Body of pancreas (tissue), 4 donors: ENCODE measurements around the gene RAPGEF4. TPM values are rescaled to one million over a fixed set of nuclear protein-coding genes. Genes with fewer than 3 reads are reported as not detected.
A peak's percentile ranks its signal among the peaks of the same experiment; 100 is the strongest.
"Not testable (repeated sequence)": the region's sequence is repeated elsewhere in the genome, so short reads cannot be mapped to it uniquely, and the experiment has no call there.

Experiments
- ATAC-seq: fragments of 150-250 bp; one replicate; pipeline ENCODE4 v1.9.1; 2016
- DNase-seq, 4 donors: peaks; one replicate each; pipeline ENCODE4 v3.0.0-alpha.2; 2019
- H3K27ac ChIP-seq, 4 donors: fragments of 200-600 bp; sonication (generic); 1 replicate in 3 of 4; 2 replicates in 1 of 4; pipeline versions ENCODE4 v1.5.1 to v1.6.1; 2016 to 2019; ENCODE audit warnings: mild to moderate bottlenecking in 1 of 4, mixed read lengths in 1 of 4, moderate library complexity in 1 of 4
- H3K27me3 ChIP-seq, 2 donors: fragments of 200-600 bp; sonication (generic); one replicate each; pipeline ENCODE4 v1.6.0; 2016; ENCODE audit warnings: mild to moderate bottlenecking in 1 of 2
- H3K36me3 ChIP-seq, 2 donors: fragments of 200-600 bp; sonication (generic); replicated peaks in 1 of 2; 2 replicates each; pipeline ENCODE4 v1.5.1; 2016; ENCODE audit warnings: low read depth in 2 of 2; ENCODE audit not compliant: insufficient read depth in 1 of 2
- H3K4me1 ChIP-seq: fragments of 200-600 bp; sonication (generic); one replicate; pipeline ENCODE4 v1.6.0; 2016
- H3K4me3 ChIP-seq, 2 donors: fragments of 200-600 bp; sonication (generic); 1 replicate in 1 of 2; 2 replicates in 1 of 2; pipeline ENCODE4 v1.5.1; 2016 to 2019
- H3K9me3 ChIP-seq, 3 donors: fragments of 200-600 bp; sonication (generic); 1 replicate in 2 of 3; 2 replicates in 1 of 3; pipeline ENCODE4 v1.5.1; 2016
- CTCF ChIP-seq, 7 experiments: fragments of 450-650 bp in 4 of 7; fragments of 200-600 bp in 3 of 7; sonication (generic) in 3 of 7; IDR thresholded peaks; one replicate each; pipeline ENCODE4 v1.5.1; 2016 to 2019; ENCODE audit warnings: antibody characterized with exemption in 7 of 7
- POLR2A ChIP-seq, 3 donors: fragments of 450-650 bp; IDR thresholded peaks; one replicate each; pipeline ENCODE4 v1.6.1; 2016; ENCODE audit warnings: antibody characterized with exemption in 3 of 3, mild to moderate bottlenecking in 2 of 3
- WGBS, 2 donors: methylation state at CpG; one replicate each; pipeline ENCODE4 v1.1.5; 2017; 5-methylcytosine and 5-hydroxymethylcytosine counted together
- intact Hi-C: fragments of 100-400 bp; cut with DNase I; formaldehyde crosslinking; loops from one replicate; pipeline ENCODE4 v1.15.1; 2023
- total RNA-seq, 2 donors: library from RNA; depleted of rRNA; stranded (reverse); fragments of >200 nt; gene quantifications; one replicate each; pipeline ENCODE4 v1.1.0, GENCODE V29; 2016

Gene RAPGEF4
- total RNA-seq, 2 donors from 2014 or later = 4.7 to 22.4 TPM

GRCh38 chr2:172783165-172783898 lies 47.7 kb downstream of the RAPGEF4 start:
- Histone ChIP-seq H3K27ac (peak overlapping the region in 1 of 4 donors; percentile 61), H3K36me3 (no peaks in the 10 kb centered on the region), H3K9me3 (no peaks in the 10 kb centered on the region), H3K4me1 (no peaks in the 10 kb centered on the region), H3K4me3 (no peak overlapping the region), H3K27me3 (no peaks in the 10 kb centered on the region)
- peak; percentile 62 for ATAC-seq
- DNase-seq = peak in 2 of 4 donors; percentile 19 to 32
- TF ChIP-seq POLR2A (IDR thresholded peaks at IDR 0.05) = no peak
- TF ChIP-seq CTCF (IDR thresholded peaks at IDR 0.05) = no peak
- intact Hi-C loops = no loop called here
- WGBS, 2 donors = 51 to 54% methylated on average over 9 of the region's 9 CpGs

- Histone ChIP-seq H3K27me3 (no peaks in the 10 kb centered on the region), H3K4me3 (no peak overlapping the region), H3K4me1 (no peaks in the 10 kb centered on the region), H3K9me3 (no peaks in the 10 kb centered on the region), H3K36me3 (no peaks in the 10 kb centered on the region), H3K27ac (no peak overlapping the region)
- no peak for TF ChIP-seq POLR2A (IDR thresholded peaks at IDR 0.05)
- no peak for TF ChIP-seq CTCF (IDR thresholded peaks at IDR 0.05)
- ATAC-seq (no peak), DNase-seq (no peak)
- intact Hi-C loops = no loop called here
These were observed 53.2 kb downstream of the RAPGEF4 start for GRCh38 chr2:172788871-172789270.

DNA sequence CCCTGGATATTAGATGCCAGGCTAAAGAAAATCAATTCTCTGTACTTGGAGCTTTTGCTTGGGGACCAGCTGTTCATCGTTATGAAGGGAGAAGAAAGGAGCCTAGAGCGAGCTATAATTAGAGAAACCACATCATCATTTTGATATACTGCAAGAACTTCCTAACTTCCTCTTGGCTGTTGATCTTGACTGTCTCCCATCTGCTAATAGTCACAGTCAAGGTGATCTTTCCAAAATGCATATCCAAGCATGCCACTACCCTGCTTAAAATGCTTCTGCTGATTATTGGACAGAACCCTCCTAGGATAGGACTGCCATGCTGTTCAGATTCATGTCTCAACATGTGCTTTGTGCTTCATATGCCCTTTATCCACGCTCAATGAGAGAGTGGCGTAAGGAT lies 54.8 kb downstream of the RAPGEF4 start:
- H3K4me1 ChIP-seq = no peaks in the 10 kb centered on the region
- H3K4me3 ChIP-seq = no peak overlapping the region
- DNase-seq (no peak), ATAC-seq (no peak)
- no peaks in the 10 kb centered on the region for H3K27me3 ChIP-seq
- intact Hi-C loops = no loop called here
- H3K27ac ChIP-seq = no peak overlapping the region
- no peak for TF ChIP-seq POLR2A (IDR thresholded peaks at IDR 0.05)
- TF ChIP-seq CTCF (IDR thresholded peaks at IDR 0.05) = no peak
- WGBS, 2 donors = 51 to 65% methylated on average over 4 of the region's 4 CpGs
- no peaks in the 10 kb centered on the region for H3K9me3 ChIP-seq
- no peaks in the 10 kb centered on the region for H3K36me3 ChIP-seq

DNA sequence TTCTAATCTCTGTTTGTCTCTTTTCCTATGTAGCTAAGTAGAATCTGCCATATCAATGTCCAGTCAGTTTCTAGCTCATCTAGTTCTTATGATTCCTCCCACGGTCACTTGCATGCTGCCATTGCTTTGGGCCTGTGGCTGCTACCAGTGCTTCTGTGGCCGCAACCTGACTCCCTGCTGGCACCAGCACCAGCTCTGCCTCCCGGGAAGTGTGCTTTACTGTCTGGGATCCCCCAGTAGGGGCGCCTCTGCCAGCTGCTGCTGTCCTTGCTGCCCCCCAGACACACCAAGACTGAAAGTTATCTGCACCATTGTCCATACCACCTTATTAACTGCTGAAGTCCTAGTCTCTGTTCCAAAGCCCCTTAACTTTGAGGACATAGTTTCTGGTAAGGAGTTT lies 56.3 kb downstream of the RAPGEF4 start:
- H3K4me3 ChIP-seq = no peak overlapping the region
- H3K27me3 ChIP-seq = no peaks in the 10 kb centered on the region
- TF ChIP-seq POLR2A (IDR thresholded peaks at IDR 0.05) (no peak), CTCF (IDR thresholded peaks at IDR 0.05) (no peak)
- H3K4me1 ChIP-seq = no peaks in the 10 kb centered on the region
- DNase-seq (no peak), ATAC-seq (no peak)
- intact Hi-C loops = no loop called here
- H3K36me3 ChIP-seq = no peaks in the 10 kb centered on the region
- H3K9me3 ChIP-seq = no peaks in the 10 kb centered on the region
- no peak overlapping the region for H3K27ac ChIP-seq
- WGBS, 2 donors = 80 to 83% methylated on average over 4 of the region's 4 CpGs

- intact Hi-C loops = no loop called here
- ATAC-seq (no peak), DNase-seq (no peak)
- no peak overlapping the region for H3K27ac ChIP-seq
- H3K36me3 ChIP-seq = no peaks in the 10 kb centered on the region
- TF ChIP-seq CTCF (IDR thresholded peaks at IDR 0.05) (no peak), POLR2A (IDR thresholded peaks at IDR 0.05) (no peak)
- no peaks in the 10 kb centered on the region for H3K27me3 ChIP-seq
- no peaks in the 10 kb centered on the region for H3K9me3 ChIP-seq
- no peak overlapping the region for H3K4me3 ChIP-seq
- no peaks in the 10 kb centered on the region for H3K4me1 ChIP-seq
These were observed 57.1 kb downstream of the RAPGEF4 start for GRCh38 chr2:172792711-172793110.

DNA sequence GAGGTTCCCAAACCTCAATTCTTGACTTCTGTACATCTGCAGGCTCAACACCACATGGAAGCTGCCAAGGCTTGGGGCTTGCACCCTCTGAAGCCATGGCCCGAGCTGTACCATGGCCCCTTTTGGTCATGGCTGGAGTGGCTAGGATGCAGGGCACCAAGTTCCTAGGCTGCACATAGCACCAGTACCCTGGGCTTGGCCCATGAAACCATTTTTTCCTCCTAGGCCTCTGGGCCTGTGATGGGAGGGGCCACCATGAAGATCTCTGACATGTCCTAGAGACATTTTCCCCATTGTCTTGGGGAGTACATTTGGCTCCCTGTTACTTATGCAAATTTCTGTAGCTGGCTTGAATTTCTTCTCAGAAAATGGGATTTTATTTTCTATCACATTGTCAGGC lies 67.7 kb downstream of the RAPGEF4 start:
- H3K27ac ChIP-seq, H3K4me3 ChIP-seq, intact Hi-C loops, H3K4me1 ChIP-seq, H3K9me3 ChIP-seq, ATAC-seq, H3K27me3 ChIP-seq, H3K36me3 ChIP-seq, DNase-seq: not testable (repeated sequence)
- 75 to 100% methylated on average over 1 of the region's 1 CpG for WGBS, 2 donors
